Activated CD4-positive, alpha-beta T cell treated with anti-CD3 and anti-CD28 coated beads for 36 hours (primary cell): ENCODE results near the gene PHC3. TPM values are rescaled to one million over a fixed set of nuclear protein-coding genes. Genes with fewer than 3 reads are reported as not detected.

Experiments used
- ATAC-seq: fragments of 200-7000 bp; cut with Tn5 transposase; one replicate; pipeline ENCODE4 v1.10.0; 2021; ENCODE audit warnings: mild to moderate bottlenecking, moderate library complexity
- CTCF ChIA-PET: fragments of 350-600 bp; sonication (Branson Sonifier 250); formaldehyde crosslinking; loops from one replicate; lab custom pipeline; 2021; ENCODE audit warnings: antibody characterized with exemption; lab: Charles Lee
- POLR2A ChIA-PET: fragments of 350-600 bp; sonication (Branson Sonifier 250); formaldehyde crosslinking; loops from one replicate; lab custom pipeline; 2021; ENCODE audit warnings: antibody characterized with exemption, inconsistent platforms; lab: Charles Lee
- DNase-seq: peaks from one replicate; pipeline ENCODE4 v3.0.0-alpha.2; 2020
- H3K27ac Mint-ChIP-seq: one replicate; pipeline ENCODE4 v1.8.0; 2021; ENCODE audit warnings: mixed read lengths
- H3K27me3 Mint-ChIP-seq: one replicate; pipeline ENCODE4 v1.8.0; 2021; ENCODE audit warnings: mixed read lengths
- H3K36me3 Mint-ChIP-seq: one replicate; pipeline ENCODE4 v1.8.0; 2021; ENCODE audit warnings: low read depth, mixed read lengths
- H3K4me1 Mint-ChIP-seq: one replicate; pipeline ENCODE4 v1.8.0; 2021; ENCODE audit warnings: mixed read lengths
- H3K4me3 Mint-ChIP-seq: one replicate; pipeline ENCODE4 v1.8.0; 2021; ENCODE audit warnings: mild to moderate bottlenecking, moderate library complexity, mixed read lengths
- H3K9me3 Mint-ChIP-seq: one replicate; pipeline ENCODE4 v1.8.0; 2021; ENCODE audit warnings: low read depth, mixed read lengths
- intact Hi-C, 2 experiments: fragments of 100-400 bp; cut with DNase I in 1 of 2; cut with micrococcal nuclease in 1 of 2; formaldehyde crosslinking; loops; one replicate each; pipeline versions ENCODE4 v1.14.2 to v1.15.1; 2022 to 2024; cut with DNase I, micrococcal nuclease
- total RNA-seq, 2 experiments: library from RNA; stranded (reverse); gene quantifications; one replicate each; pipeline ENCODE4 v1.2.3, GENCODE V29; 2021

Gene PHC3
- total RNA-seq, 2 experiments from 2014 or later = 47.6 to 83.9 TPM

GRCh38 chr3:170057550-170057949 is 124.0 kb downstream of the PHC3 start:
- ChIA-PET CTCF (interaction anchor here (0.9 to 1.5 kb wide), 4 partner anchors 14 to 196 kb away, joined by 3 to 8 read pairs (median 4); no protein-coding TSS in a partner anchor), POLR2A (interaction anchor here (0.7 kb wide), 1 partner anchor 164 kb away, joined by 3 read pairs; the partner anchor contains the start of gene PRKCI)
- H3K27me3 Mint-ChIP-seq = no peaks in the 10 kb centered on the region
- H3K4me3 Mint-ChIP-seq = no peak overlapping the region
- ATAC-seq = no peak
- peaks cover 41% of the 10 kb centered on the region for H3K4me1 Mint-ChIP-seq
- intact Hi-C loops = loop anchor here (2.0 to 5.0 kb wide), 9 partner anchors 35 to 515 kb away; partner anchors contain the start of genes LRRC34 (in 1 of the 2), LRRIQ4 (in 1 of the 2) and TERC (in 1 of the 2)
- H3K36me3 Mint-ChIP-seq = peaks cover 1% of the 10 kb centered on the region
- no peak for DNase-seq
- H3K27ac Mint-ChIP-seq = peak overlapping the region; percentile 43
- no peaks in the 10 kb centered on the region for H3K9me3 Mint-ChIP-seq

DNA sequence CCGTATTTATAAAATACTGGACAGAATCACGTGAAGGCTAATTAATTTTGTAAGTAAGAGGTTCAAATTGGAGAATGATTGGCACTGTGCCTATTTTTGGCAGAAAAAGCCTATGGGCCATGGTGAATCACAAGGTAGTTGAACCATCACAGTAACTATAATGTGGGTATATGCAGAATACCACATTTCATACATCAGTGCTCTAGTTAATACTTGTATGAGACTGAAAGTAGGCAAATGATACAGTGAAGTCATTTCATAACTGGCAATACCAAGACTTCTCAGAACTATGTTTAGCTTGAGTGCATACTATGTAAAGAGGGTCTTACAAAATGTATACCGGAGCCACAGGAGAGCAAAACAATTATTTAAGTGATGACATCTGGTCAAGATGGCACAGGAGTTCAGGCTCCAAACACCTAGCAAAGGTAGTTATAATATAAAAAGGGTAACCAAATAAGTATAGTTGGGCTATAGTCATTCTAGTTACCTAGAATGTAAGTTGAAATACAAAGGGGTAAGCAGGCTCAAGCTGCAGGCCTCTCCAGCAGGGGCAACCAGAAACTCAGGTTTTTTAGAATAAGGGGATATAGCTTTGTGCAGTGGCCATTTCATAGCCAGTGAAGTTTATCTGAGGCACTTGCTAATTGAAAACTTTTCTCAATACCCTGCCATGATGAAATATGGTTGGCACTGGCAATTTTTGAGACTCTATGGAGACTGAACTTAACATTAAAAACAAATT is 124.7 kb downstream of the PHC3 start:
- no peak for DNase-seq
- ChIA-PET CTCF (interaction anchor here (0.9 to 1.5 kb wide), 3 partner anchors 13 to 195 kb away, joined by 3 to 8 read pairs (median 4); no protein-coding TSS in a partner anchor), POLR2A (no interaction called here)
- Mint-ChIP-seq H3K4me3 (peak overlapping the region; percentile 17), H3K36me3 (no peaks in the 10 kb centered on the region), H3K27ac (peak overlapping the region; percentile 58), H3K9me3 (no peaks in the 10 kb centered on the region), H3K27me3 (no peaks in the 10 kb centered on the region), H3K4me1 (peaks cover 41% of the 10 kb centered on the region)
- intact Hi-C loops = loop anchor here (1.0 to 5.0 kb wide), 10 partner anchors 35 to 515 kb away; partner anchors contain the start of genes LRRC34 (in 1 of the 2), LRRIQ4 (in 1 of the 2) and TERC (in 1 of the 2)
- ATAC-seq = peak; percentile 89

- H3K9me3 Mint-ChIP-seq = no peaks in the 10 kb centered on the region
- intact Hi-C loops = loop anchor here (1.0 to 5.0 kb wide), 10 partner anchors 16 to 517 kb away; partner anchors contain the start of genes GPR160 (in 1 of the 2), LRRC34 (in 1 of the 2), LRRIQ4 (in 1 of the 2) and SKIL (in 1 of the 2)
- no peak overlapping the region for H3K4me3 Mint-ChIP-seq
- H3K27ac Mint-ChIP-seq = no peak overlapping the region
- H3K27me3 Mint-ChIP-seq = no peaks in the 10 kb centered on the region
- peaks cover 41% of the 10 kb centered on the region for H3K4me1 Mint-ChIP-seq
- ATAC-seq = peak; percentile 70
- H3K36me3 Mint-ChIP-seq = no peaks in the 10 kb centered on the region
- ChIA-PET CTCF (interaction anchor here (1.2 to 1.4 kb wide), 2 partner anchors 10 to 284 kb away, joined by 4 to 5 read pairs; no protein-coding TSS in a partner anchor), POLR2A (no interaction called here)
- DNase-seq = peak; percentile 45
These were observed 126.3 kb downstream of the PHC3 start for GRCh38 chr3:170055209-170055608.

DNA sequence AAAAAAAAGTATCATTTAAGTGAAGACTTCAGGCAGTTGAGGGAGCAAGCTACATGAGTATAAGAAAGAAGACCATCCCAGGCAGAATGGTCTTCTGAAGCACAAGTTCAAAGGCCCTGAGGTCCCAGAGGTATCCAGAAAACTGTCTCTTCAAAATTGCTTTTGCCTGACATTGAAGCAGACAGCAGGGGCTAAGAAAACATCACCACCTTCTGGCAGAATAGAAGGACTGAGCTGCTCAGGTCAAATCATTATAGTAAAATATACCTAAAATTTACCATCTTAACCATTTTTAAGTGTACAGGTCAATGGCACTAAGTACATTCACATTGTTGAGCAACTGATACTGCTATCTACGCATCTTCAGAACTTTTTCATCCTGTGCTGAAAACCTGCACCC is 127.3 kb downstream of the PHC3 start:
- POLR2A ChIA-PET = interaction anchor here (1.3 kb wide), 1 partner anchor 9 kb away, joined by 7 read pairs; no protein-coding TSS in a partner anchor
- Mint-ChIP-seq H3K36me3 (no peaks in the 10 kb centered on the region), H3K27ac (no peak overlapping the region), H3K4me3 (no peak overlapping the region), H3K9me3 (no peaks in the 10 kb centered on the region), H3K27me3 (no peaks in the 10 kb centered on the region), H3K4me1 (peaks cover 41% of the 10 kb centered on the region)
- intact Hi-C loops = loop anchor here (2.0 kb wide), 2 partner anchors 15 to 303 kb away; partner anchors contain the start of gene SKIL (in 1 of the 2)
- CTCF ChIA-PET = interaction anchor here (0.6 to 3.2 kb wide), 8 partner anchors 9 to 491 kb away, joined by 3 to 17 read pairs (median 4); no protein-coding TSS in a partner anchor
- ATAC-seq (no peak), DNase-seq (no peak)

- peaks cover 29% of the 10 kb centered on the region for H3K4me1 Mint-ChIP-seq
- no peaks in the 10 kb centered on the region for H3K36me3 Mint-ChIP-seq
- intact Hi-C loops = no loop called here
- no peaks in the 10 kb centered on the region for H3K9me3 Mint-ChIP-seq
- POLR2A ChIA-PET = no interaction called here
- DNase-seq (no peak), ATAC-seq (no peak)
- H3K27ac Mint-ChIP-seq = no peak overlapping the region
- CTCF ChIA-PET = interaction anchor here (0.8 to 3.2 kb wide), 2 partner anchors 12 to 189 kb away, joined by 6 to 17 read pairs; no protein-coding TSS in a partner anchor
- no peak overlapping the region for H3K4me3 Mint-ChIP-seq
- H3K27me3 Mint-ChIP-seq = no peaks in the 10 kb centered on the region
These were observed 129.1 kb downstream of the PHC3 start for GRCh38 chr3:170052398-170052797.

DNA sequence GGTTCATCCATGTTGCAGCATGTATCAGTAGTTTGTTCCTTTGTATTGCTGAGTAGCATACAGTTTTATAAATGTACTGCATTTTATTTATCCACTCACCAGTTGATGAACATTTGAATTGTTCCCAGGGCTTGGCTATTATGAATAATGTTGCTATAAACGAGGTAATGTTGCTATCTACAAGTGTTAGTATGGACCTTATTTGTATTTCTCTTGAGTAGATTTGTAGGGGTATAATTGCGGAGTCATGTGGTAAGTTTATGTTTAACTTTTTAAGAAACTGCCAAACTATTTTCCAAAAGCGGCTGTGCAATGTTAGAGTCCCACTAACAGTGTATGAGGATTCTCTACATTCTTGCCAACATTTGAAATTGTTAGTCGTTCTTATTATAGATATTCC is 130.8 kb downstream of the PHC3 start:
- no peak for ATAC-seq
- intact Hi-C loops = no loop called here
- no peak for DNase-seq
- H3K4me1 Mint-ChIP-seq = peaks cover 17% of the 10 kb centered on the region
- no peak overlapping the region for H3K27ac Mint-ChIP-seq
- no peaks in the 10 kb centered on the region for H3K27me3 Mint-ChIP-seq
- no peaks in the 10 kb centered on the region for H3K9me3 Mint-ChIP-seq
- POLR2A ChIA-PET = no interaction called here
- no peak overlapping the region for H3K4me3 Mint-ChIP-seq
- no peaks in the 10 kb centered on the region for H3K36me3 Mint-ChIP-seq
- CTCF ChIA-PET = no interaction called here

GRCh38 chr3:170049146-170050000 is 132.2 kb downstream of the PHC3 start:
- intact Hi-C loops = no loop called here
- ChIA-PET CTCF (interaction anchor here (0.9 kb wide), 1 partner anchor 120 kb away, joined by 4 read pairs; no protein-coding TSS in a partner anchor), POLR2A (no interaction called here)
- Mint-ChIP-seq H3K9me3 (no peaks in the 10 kb centered on the region), H3K4me1 (peaks cover 14% of the 10 kb centered on the region), H3K27ac (no peak overlapping the region), H3K36me3 (no peaks in the 10 kb centered on the region), H3K4me3 (no peak overlapping the region), H3K27me3 (no peaks in the 10 kb centered on the region)
- no peak for ATAC-seq
- no peak for DNase-seq

DNA sequence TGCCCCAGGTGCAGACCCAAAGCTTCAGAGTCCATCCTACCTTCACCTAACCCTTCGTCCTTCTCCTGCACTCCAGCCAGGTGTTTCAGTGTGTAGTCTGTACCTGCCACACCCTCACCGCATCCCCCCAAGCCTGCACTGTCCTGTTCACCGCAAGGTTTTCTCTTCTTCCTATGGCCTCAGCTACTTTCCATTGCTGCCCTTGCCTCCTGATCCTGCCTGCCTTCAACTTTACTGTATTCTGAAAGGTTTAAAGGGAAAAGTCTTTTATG is 134.5 kb downstream of the PHC3 start:
- Mint-ChIP-seq H3K4me1 (peaks cover 15% of the 10 kb centered on the region), H3K4me3 (no peak overlapping the region), H3K36me3 (no peaks in the 10 kb centered on the region), H3K9me3 (no peaks in the 10 kb centered on the region), H3K27me3 (no peaks in the 10 kb centered on the region), H3K27ac (no peak overlapping the region)
- ChIA-PET CTCF (no interaction called here), POLR2A (no interaction called here)
- intact Hi-C loops = no loop called here
- DNase-seq (no peak), ATAC-seq (no peak)

DNA sequence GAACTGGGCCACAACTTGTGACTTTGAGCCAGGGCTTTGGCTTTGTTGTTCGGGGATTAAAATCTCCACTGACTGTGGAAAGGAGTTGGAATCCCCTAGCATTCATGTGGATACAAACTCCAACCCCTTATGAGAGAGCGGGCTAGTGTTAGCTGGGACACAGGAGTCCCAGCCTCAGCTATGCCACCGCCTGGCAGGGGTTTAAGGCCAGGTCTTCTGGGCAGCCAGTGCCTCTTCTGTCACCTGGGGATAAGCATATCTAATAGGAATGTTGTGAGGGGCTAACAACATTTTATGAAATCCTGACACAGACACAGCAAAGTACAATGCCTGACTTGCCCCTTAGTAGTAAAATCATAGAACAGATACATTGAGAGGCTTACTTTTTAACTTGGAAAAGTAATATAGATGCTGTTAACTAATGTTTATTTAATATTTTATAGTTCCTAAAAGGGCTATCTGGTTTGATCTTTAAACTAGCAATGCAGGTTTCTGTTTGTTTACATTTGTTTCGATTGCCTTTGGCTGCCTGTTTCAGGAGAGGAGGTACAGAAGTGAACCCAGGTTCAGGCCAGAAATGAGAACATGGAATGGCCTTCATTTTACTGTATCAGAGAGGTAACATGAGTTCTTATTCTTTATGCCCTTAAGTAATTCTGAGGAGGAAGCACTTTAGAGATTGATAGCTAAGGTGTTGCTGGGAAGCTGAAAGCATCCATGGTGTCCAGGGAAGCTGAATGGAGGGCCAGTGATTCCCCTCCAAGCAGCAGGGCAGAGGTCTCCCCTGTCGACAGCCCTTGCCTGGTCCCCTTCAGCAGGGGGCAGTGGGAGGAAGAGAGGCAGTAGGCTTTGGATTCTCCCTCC is 135.0 kb downstream of the PHC3 start:
- Mint-ChIP-seq H3K27me3 (no peaks in the 10 kb centered on the region), H3K27ac (no peak overlapping the region), H3K4me3 (no peak overlapping the region), H3K4me1 (peaks cover 15% of the 10 kb centered on the region), H3K36me3 (no peaks in the 10 kb centered on the region), H3K9me3 (no peaks in the 10 kb centered on the region)
- POLR2A ChIA-PET = interaction anchor here (0.6 kb wide), 1 partner anchor 185 kb away, joined by 3 read pairs; no protein-coding TSS in a partner anchor
- ATAC-seq (no peak), DNase-seq (no peak)
- CTCF ChIA-PET = interaction anchor here (1.0 to 2.2 kb wide), 2 partner anchors 8 to 820 kb away, joined by 3 to 5 read pairs; no protein-coding TSS in a partner anchor
- intact Hi-C loops = no loop called here

DNA sequence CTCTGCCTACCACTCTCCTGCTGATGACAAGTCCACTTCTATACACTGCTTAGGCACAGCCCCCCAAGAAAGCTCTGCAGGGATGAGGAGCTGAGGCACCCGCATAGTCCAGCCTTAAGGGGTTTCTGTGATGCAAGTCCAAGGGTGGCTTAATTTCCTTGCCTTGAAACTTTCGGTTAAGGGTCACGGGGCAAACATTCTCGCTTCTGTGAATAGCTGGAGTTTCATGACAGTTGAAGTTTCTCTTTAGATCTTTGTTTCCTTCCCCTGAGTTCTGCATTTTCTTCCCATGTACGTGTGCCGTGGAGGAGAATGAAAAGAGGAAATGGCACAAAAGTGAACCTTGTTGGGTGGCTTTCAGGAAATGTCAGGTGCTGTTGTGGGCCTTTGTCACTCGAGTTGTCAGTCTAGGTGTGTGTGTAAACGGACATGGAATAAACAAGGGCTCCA is 136.7 kb downstream of the PHC3 start:
- Mint-ChIP-seq H3K27ac (no peak overlapping the region), H3K36me3 (no peaks in the 10 kb centered on the region), H3K27me3 (no peaks in the 10 kb centered on the region), H3K4me3 (no peak overlapping the region), H3K9me3 (no peaks in the 10 kb centered on the region), H3K4me1 (peaks cover 15% of the 10 kb centered on the region)
- POLR2A ChIA-PET = interaction anchor here (0.6 to 1.0 kb wide), 2 partner anchors 9 to 275 kb away, joined by 3 to 7 read pairs; partner anchors contain the start of gene ACTRT3
- CTCF ChIA-PET = interaction anchor here (0.5 to 2.2 kb wide), 3 partner anchors 10 to 18 kb away, joined by 3 to 5 read pairs (median 4); no protein-coding TSS in a partner anchor
- ATAC-seq = peak; percentile 33
- DNase-seq = no peak
- intact Hi-C loops = no loop called here
